GM11168 (cell line): ENCODE measurements around the gene IQSEC3.
"Not testable (repeated sequence)": the region's sequence is repeated elsewhere in the genome, so short reads cannot be mapped to it uniquely, and the experiment has no call there.

Experiments used
- in situ Hi-C: fragments of 300-500 bp; cut with MboI; formaldehyde crosslinking; loops from one replicate; pipeline ENCODE4 v1.12.0; 2022; ENCODE audit warnings: low sequenced_read_pairs; ENCODE audit not compliant: unreplicated experiment

IQSEC3 gene

DNA sequence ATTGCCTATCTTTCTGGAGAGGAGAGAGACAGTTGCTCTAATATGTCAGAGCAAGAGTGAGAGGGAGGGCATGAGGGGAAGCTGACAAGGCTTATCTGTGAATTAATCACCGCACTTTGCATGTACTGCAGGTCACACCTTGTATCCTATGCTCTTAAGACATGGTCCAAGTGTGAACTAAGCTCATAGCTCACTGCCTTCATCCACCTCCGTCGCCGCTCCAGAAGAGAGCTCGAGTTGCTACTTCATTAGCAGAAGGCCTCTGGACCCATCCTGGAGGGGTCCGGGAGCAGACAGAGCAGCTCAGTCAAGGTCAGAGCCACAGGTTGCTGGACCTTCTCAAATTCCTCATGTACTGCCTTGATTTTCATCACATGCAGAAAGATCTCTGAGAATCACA lies 14.6 kb upstream of the IQSEC3 start:
- in situ Hi-C loops: not testable (repeated sequence)

DNA sequence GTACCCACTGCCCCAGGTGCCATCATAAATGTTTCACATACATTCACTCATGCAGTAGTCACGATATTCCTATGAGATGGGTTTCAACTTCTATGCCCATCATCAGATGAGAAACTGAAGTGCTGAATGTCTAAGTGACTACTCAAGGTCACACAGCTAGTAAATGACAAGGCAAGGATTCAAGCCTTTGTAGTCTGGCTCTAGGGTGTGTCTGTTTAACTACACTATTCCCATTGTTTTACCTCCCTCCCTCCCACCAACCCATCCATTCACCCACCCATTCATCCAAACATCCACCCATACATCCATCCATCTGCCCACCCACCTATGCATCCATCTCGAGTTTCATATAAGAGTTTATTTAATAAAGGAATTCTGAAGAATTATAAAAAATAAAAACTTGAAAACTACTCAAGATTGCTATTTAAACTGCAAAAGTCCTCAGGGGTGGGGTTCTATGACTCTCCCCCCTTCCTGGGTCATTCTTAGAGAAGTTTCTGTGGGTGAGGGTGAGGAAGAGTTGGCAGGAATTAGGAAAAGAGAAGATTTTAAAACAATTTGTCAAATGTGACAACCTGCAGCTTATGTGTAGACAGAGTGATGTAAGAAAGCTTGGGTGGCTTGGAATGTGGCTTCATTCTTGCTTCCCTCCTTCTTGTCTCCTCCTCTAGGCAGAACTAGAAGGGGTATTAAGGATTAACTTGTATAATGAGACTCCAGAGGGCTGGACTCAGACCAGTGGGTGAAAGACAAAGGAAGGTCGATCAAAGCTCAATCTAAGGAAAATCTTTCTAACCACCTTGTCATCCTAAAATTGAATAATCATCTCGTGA lies 13.4 kb upstream of the IQSEC3 start:
- in situ Hi-C loops: not testable (repeated sequence)

DNA sequence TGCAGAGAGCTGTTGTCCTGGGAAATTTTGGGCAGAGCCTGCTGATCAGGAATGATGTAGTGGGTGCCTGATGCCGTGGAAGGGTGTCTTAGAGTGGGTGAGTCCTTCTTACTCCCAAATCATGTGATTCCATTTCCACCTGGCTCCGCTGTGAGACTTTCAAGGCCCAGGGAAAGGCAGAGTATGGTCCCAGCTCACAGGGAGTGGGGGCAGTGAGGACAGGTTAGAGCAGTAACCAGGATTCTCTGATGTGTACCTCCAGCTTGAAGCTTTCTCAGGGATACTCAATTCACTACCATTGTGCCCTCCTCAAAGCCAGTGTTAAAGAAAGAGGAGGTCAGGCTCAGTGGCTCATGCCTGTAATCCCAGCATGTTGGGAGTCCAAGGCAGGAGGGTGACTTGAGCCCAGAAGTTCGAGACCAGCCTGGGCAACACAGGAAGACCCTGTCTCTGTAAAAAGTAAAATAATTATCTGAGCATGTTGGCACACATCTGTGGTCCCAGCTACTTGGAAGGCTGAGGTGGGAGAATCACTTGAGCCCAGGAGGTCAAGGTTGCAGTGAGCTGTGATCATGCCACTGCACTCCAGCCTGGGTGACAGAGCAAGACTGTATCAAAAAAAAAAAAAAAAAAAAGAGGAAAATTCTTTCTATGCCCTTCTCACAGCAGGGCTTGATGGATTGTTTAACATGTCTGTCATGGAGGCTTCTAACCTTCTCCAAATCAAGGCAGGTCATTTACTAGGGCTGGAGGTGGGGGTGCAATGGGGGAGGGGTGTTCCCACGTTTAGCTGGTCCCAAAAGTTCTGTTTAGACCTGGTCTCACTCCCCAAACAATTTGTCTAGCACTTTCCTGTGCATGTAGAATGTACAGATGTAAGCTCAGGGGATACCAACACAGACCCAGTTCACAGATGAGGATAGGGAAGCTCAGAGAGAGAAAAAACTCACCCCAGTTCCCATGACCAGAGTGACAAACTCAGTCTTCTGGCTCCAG lies 12.5 kb upstream of the IQSEC3 start:
- in situ Hi-C loops: no loop called here

- in situ Hi-C loops: no loop called here
Observed at GRCh38 chr12:54750-55535, 11.6 kb upstream of the IQSEC3 start.

- in situ Hi-C loops: no loop called here
Observed at GRCh38 chr12:56683-57346, 9.8 kb upstream of the IQSEC3 start.

DNA sequence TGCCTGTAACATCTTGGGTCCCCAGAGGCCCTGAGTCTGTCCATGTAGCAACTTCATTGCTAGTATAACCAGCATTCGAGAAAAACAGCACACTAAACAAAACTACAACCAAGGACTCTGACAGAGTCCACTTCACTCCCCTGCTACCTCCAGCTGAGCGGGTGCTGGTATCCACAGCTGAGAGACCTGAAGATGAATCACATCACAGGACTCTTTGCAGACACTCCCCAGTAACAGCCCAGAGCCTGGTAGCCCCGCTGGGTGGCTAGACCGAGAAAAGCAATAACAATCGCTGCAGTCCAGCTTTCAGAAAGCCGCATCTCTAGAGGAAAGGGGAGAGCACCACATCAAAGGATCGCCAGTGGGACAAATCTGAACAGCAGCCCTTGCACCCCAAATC lies 9.0 kb upstream of the IQSEC3 start:
- in situ Hi-C loops: no loop called here

GRCh38 chr12:58832-59231 lies 7.7 kb upstream of the IQSEC3 start:
- in situ Hi-C loops: no loop called here

DNA sequence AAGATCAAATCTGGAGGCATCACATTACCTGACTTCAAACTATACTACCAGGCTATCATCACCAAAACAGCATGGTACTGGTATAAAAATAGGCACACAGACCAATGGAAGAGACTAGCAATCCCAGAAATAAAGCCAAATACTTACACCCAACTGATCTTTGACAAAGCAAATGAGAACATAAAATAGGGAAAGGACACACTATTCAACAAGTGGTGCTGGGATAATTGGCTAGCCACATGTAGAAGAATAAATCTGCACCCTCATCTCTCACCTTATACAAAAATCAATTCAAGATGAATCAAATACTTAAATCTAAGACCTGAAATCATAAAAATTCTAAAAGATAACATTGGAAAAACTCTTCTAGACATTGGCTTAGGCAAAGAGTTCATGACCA lies 4.7 kb upstream of the IQSEC3 start:
- in situ Hi-C loops: not testable (repeated sequence)

DNA sequence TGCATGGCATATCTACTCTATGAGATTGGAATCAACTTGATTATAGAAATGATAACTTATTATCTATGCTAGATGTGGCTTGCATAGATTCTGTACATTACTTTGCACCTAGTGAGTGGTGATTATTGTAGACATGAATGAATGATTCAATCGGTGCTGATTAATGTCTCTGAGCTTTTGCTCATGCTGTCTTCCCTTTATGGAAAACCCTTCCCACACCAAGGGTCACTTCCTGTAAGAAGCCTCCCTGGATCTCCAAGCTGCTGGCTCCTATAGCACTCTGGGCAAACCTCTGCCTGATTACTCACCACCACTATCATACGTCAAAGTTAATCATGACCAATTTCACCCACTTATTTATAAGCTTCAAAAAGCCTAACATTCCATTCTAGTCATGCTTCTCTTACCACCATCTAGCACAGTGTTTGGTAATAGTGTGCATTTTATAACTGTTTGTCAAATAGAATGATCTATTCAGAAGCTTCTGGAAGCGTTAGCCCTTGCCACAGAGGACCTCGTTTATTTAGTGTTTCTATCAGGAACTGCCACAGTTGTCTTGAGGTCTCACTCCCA lies 990 bp upstream of the IQSEC3 start:
- in situ Hi-C loops: not testable (repeated sequence)

DNA sequence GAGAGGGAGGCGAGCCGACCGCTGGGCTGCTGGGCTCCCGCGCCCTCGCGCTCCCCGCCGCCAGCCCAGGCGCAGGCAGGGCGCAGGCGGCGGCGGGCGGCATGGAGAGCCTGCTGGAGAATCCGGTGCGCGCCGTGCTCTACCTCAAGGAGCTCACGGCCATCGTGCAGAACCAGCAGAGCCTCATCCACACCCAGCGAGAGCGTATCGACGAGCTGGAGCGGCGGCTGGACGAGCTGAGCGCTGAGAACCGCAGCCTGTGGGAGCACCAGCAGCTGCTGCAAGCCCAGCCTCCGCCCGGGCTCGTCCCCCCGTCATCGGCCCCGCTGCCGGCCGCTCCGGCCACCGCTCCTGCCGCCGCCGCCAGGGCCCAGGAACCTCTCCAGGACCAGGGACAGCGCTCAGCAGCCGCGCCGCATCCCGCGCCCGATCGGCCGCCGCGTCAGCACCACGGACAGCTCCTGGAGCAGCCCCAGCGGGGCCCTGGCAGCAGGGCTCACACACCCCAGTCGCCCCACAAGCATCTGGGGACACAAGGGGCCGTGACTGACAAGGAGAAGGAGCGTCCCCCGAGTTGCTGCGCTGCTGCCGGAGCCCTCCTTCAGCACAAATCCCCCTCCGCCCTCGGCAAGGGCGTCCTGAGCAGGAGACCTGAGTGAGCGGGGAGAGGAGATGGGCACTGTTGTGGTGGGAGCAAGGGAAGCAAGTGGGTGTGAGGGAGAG lies 376 bp downstream of the IQSEC3 start:
- in situ Hi-C loops: not testable (repeated sequence)

GRCh38 chr12:69677-70076 lies 3.1 kb downstream of the IQSEC3 start:
- in situ Hi-C loops: not testable (repeated sequence)

- in situ Hi-C loops: not testable (repeated sequence)
Observed at GRCh38 chr12:70541-70940, 4.0 kb downstream of the IQSEC3 start.

DNA sequence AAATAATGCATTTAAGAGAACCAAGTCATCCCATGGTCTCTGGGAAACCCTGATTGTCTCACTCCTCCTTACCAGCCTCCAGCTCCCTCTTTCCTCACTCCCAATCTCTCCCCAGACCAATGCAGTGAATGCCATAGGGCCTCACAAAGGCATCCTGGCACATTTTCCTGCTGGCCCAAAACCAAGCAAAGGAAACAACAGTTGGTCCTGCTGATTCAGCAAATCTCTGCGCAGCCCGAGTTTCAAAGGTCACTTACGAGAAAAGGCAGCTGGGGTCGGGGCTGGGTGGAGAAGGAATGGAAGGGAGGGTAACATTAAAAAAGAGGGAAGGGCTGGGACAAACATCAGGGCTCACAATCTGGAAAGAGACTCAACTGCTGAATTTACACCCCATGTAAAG lies 5.5 kb downstream of the IQSEC3 start:
- in situ Hi-C loops: not testable (repeated sequence)

GRCh38 chr12:74420-75190 lies 8.0 kb downstream of the IQSEC3 start:
- in situ Hi-C loops: not testable (repeated sequence)

GRCh38 chr12:75541-75940 lies 9.0 kb downstream of the IQSEC3 start:
- in situ Hi-C loops: not testable (repeated sequence)

GRCh38 chr12:76102-76501 lies 9.5 kb downstream of the IQSEC3 start:
- in situ Hi-C loops: not testable (repeated sequence)

- in situ Hi-C loops: not testable (repeated sequence)
Observed at GRCh38 chr12:76551-76950, 10.0 kb downstream of the IQSEC3 start.

DNA sequence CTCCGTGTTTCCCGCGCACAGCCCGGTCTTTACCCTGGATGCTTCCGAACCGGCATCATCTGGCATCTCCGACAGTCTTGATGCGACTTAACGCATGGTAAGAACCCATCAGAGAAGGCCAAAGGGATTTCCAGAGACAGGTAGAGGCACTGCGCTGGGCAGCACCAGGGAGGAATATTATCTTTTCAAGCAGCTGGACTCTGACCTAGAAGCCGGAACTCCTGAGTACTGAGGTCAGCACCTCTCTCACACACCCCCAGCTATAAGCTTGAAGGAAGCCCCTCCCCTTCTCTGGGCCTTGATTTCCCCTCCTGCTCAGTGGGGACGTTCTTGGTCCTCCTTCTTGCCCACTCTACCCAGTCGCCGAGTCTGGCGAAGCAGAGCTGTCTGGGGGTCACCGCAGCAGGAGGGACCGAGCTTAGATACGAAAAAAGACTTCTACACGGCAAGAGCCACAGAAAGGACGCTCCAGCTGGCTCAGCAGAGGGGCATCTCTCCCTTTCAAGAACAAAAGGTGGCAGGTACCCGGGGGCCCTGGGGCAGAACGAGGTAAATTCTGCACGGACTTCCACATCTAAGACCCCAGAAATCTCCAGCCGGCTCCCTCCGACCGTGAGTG lies 10.6 kb downstream of the IQSEC3 start:
- in situ Hi-C loops: not testable (repeated sequence)
